GM11168 (cell line): ENCODE data around the gene FEN1.

Source experiments
- in situ Hi-C: fragments of 300-500 bp; cut with MboI; formaldehyde crosslinking; loops from one replicate; pipeline ENCODE4 v1.12.0; 2022; ENCODE audit warnings: low sequenced_read_pairs; ENCODE audit not compliant: unreplicated experiment

FEN1 gene

GRCh38 chr11:61774411-61774810 lies 18.3 kb upstream of the FEN1 start:
- in situ Hi-C loops: no loop called here

DNA sequence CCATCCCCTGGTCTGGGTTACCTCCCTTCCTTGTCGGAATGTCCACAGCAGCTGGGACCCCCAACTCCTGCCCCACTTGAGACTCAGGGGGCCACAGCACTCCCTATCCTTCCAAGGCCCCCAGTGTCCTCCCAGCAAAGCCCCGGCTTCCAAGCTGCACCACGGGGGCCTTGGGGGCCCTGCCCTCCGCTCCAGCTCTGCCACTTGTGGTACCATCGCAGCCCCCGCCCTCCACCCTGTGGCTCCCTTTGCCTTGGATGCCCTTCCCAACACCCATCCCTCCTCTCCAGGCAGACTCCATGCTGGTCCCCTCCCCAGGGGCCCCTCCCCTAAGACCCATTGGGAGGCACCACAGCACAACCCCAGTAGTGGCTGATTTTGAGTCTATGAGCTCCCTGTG lies 17.6 kb upstream of the FEN1 start:
- in situ Hi-C loops: no loop called here

DNA sequence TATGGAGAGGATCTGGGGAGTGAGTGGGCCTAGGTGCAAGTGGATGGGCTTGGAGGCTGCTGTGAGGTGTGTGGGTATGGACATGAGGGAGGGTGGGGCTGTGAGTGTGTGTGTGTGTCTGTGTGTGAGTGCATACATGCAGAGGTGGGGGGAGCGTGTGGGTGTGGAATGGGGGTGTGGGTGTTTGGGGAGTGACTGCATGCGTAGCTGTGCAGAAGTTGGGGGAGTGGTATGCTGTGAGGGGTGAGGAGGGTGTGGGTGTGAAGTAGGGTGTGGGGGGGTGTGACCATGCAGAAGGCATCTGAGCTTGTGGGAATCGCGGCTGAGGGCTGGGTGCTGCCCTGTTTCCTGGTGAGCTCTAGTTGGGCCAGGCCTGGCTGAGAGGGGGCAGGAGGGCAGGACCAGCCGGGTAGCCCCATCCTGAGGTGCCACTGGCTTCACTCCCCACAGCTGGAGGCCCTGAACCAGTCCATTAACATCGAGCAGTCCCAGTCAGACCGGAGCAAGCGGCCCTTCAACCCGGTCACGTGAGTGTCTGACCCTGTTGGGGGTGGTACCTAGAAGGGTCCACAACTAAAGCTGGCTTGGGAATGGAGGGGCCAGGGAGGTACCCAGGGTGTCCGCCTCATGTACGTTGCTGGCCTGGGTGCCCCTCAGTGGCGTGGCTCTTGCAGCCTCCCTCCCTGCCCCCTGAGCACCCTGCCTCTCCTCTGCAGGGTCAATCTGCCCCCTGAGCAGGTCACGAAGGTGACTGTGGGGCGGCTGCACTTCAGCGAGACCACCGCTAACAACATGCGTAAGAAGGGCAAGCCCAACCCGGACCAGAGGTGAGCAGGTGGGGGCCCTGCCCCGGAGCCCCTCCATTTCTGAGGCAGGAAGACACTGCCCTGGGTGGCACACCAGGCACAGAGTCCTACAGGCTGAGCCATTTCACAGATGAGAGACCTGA lies 16.8 kb upstream of the FEN1 start:
- in situ Hi-C loops: no loop called here

GRCh38 chr11:61776561-61777075 lies 16.1 kb upstream of the FEN1 start:
- in situ Hi-C loops: no loop called here

- in situ Hi-C loops: no loop called here
These were observed 15.2 kb upstream of the FEN1 start for GRCh38 chr11:61777234-61778090.

DNA sequence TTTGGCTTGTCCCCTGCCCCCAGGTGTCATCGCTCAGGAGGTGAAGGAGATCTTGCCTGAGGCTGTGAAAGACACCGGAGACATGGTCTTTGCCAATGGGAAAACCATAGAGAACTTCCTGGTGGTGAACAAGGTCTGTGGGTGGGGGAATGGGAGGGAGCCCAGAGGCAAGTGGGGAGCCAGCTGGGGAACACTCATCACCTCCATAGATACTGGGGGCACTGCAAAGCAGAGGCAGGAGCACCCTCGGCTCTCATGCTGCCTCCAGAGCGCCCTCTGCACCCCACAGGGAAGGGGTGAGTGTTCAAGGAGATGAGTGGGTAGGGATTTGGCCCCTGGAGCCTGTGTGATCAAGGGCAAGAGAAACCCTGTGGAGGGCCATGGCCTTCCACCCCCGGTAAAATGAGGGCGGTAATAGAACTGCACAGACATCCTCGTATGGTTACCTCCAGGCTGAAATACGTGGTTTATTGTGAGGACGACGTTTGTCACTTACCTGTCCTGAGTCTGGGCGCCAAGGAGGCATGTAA lies 14.3 kb upstream of the FEN1 start:
- in situ Hi-C loops: no loop called here

- in situ Hi-C loops: no loop called here
These were observed 13.6 kb upstream of the FEN1 start for GRCh38 chr11:61778920-61779650.

DNA sequence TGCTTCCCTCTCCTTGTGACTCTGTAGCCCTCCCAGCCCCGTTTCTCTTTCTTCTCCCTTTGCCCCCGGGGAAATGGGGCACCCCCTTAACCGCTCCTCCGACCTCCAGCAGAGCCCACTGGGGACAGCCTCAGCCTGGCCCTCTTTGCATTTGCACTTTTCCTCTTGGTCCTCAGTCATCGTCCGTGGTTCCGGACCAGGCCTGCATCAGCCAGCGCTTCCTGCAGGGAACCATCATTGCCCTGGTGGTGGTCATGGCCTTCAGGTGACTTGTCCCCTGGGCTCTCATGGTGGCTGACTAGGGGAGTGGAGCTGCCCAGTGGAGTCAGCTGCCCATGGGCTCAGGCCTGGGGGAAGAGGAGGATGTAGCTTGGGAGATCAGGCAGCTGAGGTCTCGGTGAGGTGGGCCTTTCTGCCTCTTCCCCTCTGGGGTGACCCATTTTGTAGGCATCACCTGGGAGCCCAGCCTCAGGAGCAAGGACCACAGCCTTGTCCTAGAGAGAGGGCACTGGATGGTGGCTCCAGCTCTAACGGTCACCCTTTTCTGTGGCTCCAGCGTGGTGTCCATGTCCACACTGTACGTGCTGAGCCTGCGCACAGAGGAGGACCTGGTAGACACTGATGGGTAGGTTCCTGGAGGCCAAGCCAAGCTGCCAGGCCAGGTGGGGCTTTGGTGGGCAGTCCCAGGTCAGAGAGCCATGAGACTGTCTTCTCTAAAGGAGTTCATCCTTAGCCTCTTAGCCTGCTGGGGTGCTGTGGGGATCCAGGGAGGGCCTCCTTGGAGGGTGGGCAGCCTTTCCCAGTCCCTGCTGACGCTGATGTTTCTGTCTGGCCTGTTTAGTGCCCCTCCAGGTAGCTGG lies 12.8 kb upstream of the FEN1 start:
- in situ Hi-C loops: no loop called here

DNA sequence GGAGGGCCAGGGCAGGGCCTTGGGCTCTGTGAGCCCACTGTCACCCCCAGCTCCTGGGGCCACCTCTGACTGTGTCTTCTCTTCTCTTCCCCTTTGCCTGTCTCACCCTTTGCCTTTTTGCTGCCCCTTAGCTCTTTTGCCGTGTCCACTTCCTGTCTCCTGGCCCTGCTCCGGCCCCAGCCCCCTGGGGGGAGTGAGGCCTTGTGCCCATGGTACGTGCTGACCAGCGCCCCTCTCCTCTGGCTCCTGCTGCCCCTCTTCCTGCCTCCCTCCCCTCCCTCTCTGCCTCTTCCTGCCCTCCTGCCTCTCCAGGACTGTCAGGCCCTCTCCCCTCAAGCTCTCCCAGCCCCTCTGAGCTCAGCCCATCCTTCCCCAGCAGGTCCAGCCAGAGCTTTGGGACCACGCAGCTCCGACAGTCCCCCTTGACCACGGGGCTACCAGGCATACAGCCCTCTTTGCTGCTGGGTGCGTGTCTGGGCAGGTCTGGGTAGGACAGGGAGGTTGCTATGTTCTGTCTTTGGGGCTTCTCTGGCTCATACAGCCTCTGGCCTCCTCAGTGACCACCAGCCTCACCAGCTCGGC lies 12.0 kb upstream of the FEN1 start:
- in situ Hi-C loops: no loop called here

DNA sequence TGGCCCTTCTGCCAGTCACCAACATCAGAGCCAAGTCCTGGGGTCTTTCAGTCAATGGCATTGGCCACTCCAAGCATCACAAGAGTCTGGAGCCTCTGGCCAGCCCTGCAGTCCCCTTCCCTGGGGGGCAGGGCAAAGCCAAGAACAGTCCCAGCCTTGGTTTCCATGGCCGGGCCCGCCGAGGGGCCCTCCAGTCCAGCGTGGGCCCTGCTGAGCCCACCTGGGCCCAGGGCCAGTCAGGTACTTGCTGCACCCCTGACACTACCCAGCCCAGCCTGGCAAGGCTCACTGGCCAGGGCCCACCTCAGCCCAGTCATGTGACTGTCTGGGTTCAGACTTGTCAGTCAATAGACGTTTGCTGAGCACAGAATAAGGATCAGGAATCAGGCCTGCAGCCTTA lies 11.1 kb upstream of the FEN1 start:
- in situ Hi-C loops: no loop called here

GRCh38 chr11:61782299-61782698 lies 10.4 kb upstream of the FEN1 start:
- in situ Hi-C loops: no loop called here

DNA sequence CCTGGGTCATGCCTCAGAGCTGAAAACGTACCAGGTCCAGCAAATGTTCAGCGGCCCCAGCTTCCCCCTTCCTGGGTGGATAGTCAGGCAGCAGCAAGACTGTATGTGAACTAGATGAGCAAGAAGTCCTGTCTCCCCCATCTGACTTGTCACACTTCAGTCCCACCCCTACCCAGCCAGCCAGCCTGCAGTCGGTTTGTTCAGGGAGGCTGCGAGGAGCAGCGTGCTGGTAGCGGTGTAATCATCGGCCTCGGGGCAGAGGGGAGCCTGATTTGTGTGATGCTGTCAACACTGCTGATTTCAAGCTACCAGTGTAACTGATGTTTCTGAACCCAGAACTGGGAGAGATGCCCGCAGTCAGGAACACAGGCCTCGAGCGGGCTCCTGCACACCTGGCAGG lies 9.9 kb upstream of the FEN1 start:
- in situ Hi-C loops: no loop called here

DNA sequence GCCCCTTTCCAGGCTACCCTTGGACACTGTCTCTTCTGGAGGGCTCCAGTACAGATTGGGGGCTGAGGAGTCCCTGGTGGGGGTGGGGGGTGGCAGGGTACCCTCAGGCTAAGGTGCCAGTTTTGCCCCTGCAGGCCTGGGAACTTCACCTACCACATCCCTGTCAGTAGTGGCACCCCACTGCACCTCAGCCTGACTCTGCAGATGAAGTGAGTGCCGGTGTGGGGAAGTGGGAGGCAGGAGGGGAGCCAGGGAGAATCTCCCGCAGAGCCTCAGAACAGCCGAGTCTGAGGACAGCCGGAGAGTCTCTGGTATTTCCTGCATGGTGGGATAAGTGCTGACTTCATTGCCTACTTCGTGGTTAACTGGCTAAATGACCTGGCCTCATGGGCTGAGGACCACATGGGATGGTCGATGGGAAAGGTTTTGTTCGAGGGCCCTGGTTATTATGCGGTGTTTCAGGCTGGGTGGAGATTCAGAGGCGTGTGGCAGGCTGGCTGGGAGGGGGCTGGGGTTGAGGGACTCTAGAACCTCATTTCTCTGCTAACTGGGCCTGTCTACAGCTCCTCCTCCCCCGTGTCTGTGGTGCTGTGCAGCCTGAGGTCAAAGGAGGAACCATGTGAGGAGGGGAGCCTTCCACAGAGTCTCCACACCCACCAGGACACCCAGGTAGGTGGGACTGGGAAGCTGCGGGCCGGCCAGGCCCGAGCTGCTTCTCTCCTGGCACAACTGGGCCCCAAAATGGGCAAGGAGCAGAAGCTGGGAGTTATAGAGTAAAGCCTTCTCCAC lies 8.8 kb upstream of the FEN1 start:
- in situ Hi-C loops: no loop called here

DNA sequence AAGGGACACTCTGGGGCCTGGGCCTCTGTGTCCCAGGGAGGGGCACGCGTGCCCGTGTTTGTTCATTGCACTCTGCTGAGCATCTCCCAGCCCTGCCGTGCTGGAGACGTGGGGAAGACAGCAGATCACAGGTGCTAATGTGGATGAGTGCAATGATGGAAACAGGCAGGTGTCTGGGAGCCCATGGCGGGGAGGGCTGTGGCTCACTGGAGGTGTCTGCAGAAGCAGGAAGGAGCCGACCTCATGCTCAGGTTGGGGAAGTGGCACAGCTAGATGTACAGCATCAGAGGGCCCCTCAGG lies 8.3 kb upstream of the FEN1 start:
- in situ Hi-C loops: no loop called here

DNA sequence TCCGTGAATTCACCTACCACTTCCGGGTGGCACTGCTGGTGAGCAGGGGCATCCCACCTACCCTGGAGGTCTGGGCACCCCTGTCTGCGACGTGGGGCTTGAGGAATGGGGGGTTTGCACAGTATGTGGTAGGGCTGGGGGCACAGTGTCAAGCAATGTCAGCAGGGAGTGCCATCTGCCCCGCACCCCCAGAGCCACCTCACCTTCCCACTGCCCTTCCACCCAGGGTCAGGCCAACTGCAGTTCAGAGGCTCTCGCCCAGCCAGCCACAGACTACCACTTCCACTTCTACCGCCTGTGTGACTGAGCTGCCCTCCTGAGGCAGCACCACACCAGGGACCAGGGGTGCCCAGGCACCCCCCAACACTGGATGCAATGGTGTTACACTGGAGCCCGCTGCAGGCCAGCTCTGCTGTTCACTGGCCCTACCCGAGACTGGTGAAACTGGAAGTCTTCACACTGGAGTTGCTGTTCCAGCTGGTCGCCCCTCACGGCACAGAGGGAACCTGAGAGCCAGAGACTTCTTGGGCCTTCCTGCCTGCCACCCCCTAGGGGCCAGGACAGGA lies 6.8 kb upstream of the FEN1 start:
- in situ Hi-C loops: no loop called here

DNA sequence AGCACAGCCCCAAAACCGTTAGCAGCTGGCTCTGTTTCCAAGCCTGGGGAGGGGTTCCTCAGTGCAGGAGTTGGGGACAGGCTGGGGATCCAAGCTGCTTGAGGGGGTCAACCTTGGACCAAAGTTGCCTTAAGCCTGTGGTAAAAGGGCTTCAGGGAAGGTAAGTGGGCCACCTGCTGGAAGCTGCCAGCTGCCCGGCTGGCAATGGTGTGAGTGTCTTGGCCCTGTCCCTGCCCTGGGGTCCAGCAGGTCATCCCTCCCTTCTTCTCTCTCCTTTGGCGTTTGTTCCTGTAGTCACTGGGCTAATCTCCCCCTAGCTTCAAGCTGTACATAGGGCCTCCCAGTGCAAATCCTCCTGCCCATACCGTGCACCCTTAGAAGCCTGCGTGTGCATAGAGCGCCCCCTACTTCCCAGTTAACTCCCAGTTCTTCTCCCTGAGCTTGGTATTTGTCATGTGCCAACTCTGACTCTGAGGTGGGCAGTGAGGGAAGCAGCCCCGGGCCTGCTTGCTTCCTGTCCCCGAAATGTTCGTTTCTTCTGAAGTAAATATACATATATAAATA lies 4.7 kb upstream of the FEN1 start:
- in situ Hi-C loops: no loop called here

GRCh38 chr11:61791737-61792309 lies 888 bp upstream of the FEN1 start:
- in situ Hi-C loops: loop anchor here (5.0 kb wide), 1 partner anchor 105 kb away; no protein-coding TSS in a partner anchor
